SK-N-SH treated with all-trans-retinoic acid at 6 μM for 48 hours (cell line): Measurements from ENCODE around the gene PHB1.

Experiments used
- PPARA ChIP-seq: fragments of 250-450 bp; sonication (Bioruptor Pico); IDR thresholded peaks from 2 replicates; pipeline ENCODE4 v1.5.0; 2020; ENCODE audit warnings: mild to moderate bottlenecking, borderline replicate concordance
- SNAI2 ChIP-seq: fragments of 250-450 bp; sonication (Bioruptor Pico); IDR thresholded peaks from 2 replicates; pipeline ENCODE4 v1.5.0; 2020; ENCODE audit warnings: mild to moderate bottlenecking, moderate library complexity
- ZFP3 ChIP-seq: fragments of 250-450 bp; sonication (Bioruptor Pico); IDR thresholded peaks from 2 replicates; pipeline ENCODE4 v1.5.0; 2020; ENCODE audit warnings: mild to moderate bottlenecking, moderate library complexity
- ZNF8 ChIP-seq: fragments of 450-650 bp; formaldehyde crosslinking; IDR thresholded peaks from 2 replicates; pipeline ENCODE4 v1.5.0; 2020; ENCODE audit warnings: mild to moderate bottlenecking, moderate library complexity
- TF ChIP-seq, protein P1 (sequence below): fragments of 250-450 bp; sonication (Bioruptor Pico); IDR thresholded peaks from 2 replicates; pipeline ENCODE4 v1.5.0; 2020; ENCODE audit warnings: mild to moderate bottlenecking, moderate library complexity
- TF ChIP-seq, protein P2 (sequence below): fragments of 250-450 bp; sonication (Bioruptor Pico); IDR thresholded peaks from 2 replicates; pipeline ENCODE4 v1.5.1; 2020; ENCODE audit warnings: low read depth, mild to moderate bottlenecking, moderate library complexity
- TF ChIP-seq, protein P3 (sequence below): fragments of 250-450 bp; sonication (Bioruptor Pico); IDR thresholded peaks from 2 replicates; pipeline ENCODE4 v1.8.0; 2020; ENCODE audit warnings: mild to moderate bottlenecking, moderate library complexity, borderline replicate concordance

DNA sequence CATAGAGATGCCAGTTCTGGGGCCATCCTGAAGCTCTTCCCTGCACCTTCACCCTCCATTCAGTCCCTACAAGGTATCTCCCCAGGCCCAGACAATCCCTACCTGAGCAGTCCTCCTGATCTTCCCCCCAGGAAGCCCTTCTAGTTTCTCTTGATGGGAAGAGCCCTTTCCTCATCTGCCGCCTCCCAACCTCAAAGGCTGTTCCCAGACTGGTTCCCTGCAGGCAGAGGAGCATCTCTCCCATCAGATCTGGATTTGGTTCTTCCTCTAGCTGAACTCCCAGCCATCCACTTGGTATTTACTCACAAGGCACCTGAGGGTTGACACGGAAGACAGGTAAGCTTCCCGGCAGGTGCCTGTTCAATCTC, 24.6 kb upstream of the PHB1 start:
- TF ChIP-seq, protein P1, sequence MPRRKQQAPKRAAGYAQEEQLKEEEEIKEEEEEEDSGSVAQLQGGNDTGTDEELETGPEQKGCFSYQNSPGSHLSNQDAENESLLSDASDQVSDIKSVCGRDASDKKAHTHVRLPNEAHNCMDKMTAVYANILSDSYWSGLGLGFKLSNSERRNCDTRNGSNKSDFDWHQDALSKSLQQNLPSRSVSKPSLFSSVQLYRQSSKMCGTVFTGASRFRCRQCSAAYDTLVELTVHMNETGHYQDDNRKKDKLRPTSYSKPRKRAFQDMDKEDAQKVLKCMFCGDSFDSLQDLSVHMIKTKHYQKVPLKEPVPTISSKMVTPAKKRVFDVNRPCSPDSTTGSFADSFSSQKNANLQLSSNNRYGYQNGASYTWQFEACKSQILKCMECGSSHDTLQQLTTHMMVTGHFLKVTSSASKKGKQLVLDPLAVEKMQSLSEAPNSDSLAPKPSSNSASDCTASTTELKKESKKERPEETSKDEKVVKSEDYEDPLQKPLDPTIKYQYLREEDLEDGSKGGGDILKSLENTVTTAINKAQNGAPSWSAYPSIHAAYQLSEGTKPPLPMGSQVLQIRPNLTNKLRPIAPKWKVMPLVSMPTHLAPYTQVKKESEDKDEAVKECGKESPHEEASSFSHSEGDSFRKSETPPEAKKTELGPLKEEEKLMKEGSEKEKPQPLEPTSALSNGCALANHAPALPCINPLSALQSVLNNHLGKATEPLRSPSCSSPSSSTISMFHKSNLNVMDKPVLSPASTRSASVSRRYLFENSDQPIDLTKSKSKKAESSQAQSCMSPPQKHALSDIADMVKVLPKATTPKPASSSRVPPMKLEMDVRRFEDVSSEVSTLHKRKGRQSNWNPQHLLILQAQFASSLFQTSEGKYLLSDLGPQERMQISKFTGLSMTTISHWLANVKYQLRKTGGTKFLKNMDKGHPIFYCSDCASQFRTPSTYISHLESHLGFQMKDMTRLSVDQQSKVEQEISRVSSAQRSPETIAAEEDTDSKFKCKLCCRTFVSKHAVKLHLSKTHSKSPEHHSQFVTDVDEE (CRISPR knock-in tag): no peak
- TF ChIP-seq ZFP3 (CRISPR knock-in tag): no peak
- TF ChIP-seq ZNF8 (CRISPR knock-in tag): no peak
- TF ChIP-seq, protein P2, sequence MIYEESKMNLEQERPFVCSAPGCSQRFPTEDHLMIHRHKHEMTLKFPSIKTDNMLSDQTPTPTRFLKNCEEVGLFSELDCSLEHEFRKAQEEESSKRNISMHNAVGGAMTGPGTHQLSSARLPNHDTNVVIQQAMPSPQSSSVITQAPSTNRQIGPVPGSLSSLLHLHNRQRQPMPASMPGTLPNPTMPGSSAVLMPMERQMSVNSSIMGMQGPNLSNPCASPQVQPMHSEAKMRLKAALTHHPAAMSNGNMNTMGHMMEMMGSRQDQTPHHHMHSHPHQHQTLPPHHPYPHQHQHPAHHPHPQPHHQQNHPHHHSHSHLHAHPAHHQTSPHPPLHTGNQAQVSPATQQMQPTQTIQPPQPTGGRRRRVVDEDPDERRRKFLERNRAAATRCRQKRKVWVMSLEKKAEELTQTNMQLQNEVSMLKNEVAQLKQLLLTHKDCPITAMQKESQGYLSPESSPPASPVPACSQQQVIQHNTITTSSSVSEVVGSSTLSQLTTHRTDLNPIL: no peak
- TF ChIP-seq, protein P3, sequence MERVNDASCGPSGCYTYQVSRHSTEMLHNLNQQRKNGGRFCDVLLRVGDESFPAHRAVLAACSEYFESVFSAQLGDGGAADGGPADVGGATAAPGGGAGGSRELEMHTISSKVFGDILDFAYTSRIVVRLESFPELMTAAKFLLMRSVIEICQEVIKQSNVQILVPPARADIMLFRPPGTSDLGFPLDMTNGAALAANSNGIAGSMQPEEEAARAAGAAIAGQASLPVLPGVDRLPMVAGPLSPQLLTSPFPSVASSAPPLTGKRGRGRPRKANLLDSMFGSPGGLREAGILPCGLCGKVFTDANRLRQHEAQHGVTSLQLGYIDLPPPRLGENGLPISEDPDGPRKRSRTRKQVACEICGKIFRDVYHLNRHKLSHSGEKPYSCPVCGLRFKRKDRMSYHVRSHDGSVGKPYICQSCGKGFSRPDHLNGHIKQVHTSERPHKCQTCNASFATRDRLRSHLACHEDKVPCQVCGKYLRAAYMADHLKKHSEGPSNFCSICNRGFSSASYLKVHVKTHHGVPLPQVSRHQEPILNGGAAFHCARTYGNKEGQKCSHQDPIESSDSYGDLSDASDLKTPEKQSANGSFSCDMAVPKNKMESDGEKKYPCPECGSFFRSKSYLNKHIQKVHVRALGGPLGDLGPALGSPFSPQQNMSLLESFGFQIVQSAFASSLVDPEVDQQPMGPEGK (CRISPR knock-in tag): no peak
- no peak for TF ChIP-seq PPARA (CRISPR knock-in tag)
- no peak for TF ChIP-seq SNAI2 (CRISPR knock-in tag)
